GM19239 (cell line): Measurements from ENCODE around the gene SLC19A2.
A peak's percentile ranks its signal among the peaks of the same experiment; 100 is the strongest.
"Not testable (repeated sequence)": the region's sequence is repeated elsewhere in the genome, so short reads cannot be mapped to it uniquely, and the experiment has no call there.

Experiments
- DNase-seq: peaks from one replicate; pipeline ENCODE4 v3.0.0; 2011; ENCODE audit warnings: low spot score; ENCODE audit not compliant: insufficient read length
- FAIRE-seq: peaks from 2 replicates; lab custom pipeline; 2011; peaks lifted over from hg19 to GRCh38; lab: Jason Lieb, UNC

The SLC19A2 gene, protein sequence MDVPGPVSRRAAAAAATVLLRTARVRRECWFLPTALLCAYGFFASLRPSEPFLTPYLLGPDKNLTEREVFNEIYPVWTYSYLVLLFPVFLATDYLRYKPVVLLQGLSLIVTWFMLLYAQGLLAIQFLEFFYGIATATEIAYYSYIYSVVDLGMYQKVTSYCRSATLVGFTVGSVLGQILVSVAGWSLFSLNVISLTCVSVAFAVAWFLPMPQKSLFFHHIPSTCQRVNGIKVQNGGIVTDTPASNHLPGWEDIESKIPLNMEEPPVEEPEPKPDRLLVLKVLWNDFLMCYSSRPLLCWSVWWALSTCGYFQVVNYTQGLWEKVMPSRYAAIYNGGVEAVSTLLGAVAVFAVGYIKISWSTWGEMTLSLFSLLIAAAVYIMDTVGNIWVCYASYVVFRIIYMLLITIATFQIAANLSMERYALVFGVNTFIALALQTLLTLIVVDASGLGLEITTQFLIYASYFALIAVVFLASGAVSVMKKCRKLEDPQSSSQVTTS

DNA sequence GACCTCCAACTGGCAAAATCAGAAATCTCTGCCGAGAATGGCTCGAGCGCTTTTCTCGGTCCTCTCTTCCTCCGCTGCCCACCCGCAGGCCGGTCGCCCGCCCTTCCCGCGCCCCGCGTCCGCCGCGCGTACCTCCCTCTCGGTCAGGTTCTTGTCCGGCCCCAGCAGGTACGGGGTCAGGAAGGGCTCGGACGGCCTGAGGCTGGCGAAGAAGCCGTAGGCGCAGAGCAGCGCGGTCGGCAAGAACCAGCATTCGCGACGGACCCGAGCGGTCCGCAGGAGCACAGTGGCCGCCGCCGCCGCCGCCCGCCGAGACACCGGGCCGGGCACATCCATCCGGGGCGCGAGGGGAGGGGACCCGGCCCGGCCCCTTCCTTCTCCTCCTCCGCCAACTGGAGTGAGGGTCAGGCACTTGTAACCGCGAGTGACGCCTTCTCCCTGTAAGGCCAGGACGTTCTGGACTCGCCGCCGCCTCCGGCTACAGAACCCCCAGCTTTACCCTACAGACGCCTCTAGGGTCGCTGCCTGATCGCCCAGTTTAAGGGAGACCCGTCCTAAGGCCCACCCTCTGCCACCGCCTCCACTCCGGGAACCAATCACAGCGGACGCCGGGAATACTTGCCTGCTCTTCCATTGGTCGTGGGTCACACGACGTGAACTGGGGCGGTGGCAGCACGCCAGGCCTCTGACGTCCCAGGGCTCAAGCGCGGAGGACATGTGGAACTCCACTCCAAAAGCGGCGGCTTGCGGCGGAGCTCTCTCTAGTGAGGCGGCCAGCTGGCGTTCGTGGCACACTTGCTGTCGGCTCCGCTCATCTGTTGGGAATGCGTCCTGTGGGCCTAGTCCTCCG lies at the start of gene SLC19A2:
TSS of gene SLC19A2 (minus strand) at position 514 of the 850 bp plus-strand sequence. CDS start at position 336, 178 bp downstream.
- DNase-seq (peak; percentile 89), FAIRE-seq (peak; percentile 96)

DNA sequence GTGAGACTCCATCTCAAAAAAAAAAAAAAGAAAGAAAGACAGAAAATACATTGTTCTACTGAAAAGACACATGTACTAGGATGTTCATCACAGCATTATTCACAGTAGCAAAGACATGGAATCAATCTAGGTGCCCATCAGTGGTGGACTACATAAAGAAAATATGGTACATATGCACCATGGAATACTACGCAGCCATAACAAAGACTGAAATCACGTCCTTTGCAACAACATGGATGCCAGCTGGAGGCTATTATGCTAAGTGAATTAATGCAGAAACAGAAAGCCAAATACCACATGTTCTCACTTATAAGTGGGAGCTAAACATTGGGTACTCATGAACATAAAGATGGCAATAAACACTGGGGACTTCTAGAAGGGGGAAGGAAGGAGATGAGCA lies 48.9 kb upstream of the SLC19A2 start:
- FAIRE-seq (no peak), DNase-seq (no peak)

DNA sequence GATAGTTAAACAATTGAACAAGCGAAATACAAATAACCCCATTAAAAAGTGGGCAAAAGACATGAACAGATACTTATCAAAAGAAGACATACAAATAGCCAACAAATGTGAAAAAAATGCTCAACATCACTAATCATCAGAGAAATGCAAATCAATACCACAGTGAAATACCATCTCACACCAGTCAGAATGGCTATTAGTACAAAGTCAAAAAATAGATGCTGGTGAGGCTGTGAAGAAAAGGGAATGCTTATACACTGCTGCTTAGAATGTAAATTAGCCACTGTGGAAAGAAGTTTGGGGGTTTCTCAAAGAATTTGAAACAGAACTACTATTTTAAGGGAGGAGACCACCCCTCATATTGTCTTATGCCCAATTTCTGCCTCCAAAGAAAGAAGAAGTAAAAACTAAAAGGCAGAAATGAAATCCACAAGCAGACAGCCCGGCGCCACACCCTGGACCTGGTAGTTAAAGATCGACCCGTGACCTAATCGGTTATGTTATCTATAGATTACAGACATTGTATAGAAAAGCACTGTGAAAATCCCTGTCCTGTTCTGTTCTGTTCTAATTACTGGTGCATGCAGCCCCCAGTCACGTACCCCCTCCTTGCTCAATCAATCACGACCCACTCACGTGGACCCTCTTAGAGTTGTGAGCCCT lies 47.9 kb upstream of the SLC19A2 start:
- FAIRE-seq, DNase-seq: not testable (repeated sequence)

DNA sequence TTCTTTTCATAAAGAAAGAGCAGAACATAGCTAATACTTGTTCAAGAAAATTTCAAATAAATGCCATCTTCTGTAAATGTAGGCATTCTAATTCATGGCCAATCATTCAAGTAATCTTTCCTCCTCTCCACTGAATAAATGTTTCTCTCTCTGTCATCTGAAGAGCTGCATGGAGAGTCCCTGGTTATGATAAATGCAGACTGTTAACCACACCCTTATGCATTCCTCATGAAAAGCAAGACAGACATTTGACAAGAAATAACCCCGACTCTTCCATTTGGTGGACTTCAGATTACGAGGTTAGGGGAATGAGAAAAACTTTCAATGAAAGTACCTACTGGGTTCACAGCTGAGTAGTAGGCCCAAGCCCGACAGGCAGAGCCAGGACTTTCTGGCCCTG lies 44.7 kb upstream of the SLC19A2 start:
- no peak for FAIRE-seq
- no peak for DNase-seq

DNA sequence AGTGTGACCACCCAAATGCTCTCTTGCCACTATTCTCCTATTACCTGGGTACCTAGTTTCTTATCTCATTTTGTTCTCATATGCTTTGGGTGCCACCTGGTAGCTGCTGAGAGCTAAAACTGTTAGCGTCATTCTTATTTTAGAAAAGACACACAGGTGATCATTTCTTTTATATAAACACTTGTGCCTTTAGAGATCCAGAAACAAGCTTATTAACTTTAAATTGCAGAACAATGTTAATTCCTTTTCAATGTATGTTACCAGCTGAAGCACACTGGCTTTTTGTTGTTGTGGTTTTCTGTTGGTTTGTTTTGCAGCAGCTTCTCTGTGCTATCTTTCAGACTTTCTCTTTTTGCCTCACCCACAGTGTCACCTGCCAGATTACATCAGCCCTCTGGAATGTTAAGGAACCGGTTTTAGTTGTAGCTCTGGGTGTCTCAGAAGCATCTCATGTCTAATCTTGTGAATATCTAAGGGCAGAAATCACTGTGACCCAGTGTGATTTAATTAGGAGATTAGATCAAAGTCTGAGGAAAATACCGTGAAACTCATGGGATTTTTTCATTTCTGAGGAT lies 43.4 kb upstream of the SLC19A2 start:
- DNase-seq, result no peak

DNA sequence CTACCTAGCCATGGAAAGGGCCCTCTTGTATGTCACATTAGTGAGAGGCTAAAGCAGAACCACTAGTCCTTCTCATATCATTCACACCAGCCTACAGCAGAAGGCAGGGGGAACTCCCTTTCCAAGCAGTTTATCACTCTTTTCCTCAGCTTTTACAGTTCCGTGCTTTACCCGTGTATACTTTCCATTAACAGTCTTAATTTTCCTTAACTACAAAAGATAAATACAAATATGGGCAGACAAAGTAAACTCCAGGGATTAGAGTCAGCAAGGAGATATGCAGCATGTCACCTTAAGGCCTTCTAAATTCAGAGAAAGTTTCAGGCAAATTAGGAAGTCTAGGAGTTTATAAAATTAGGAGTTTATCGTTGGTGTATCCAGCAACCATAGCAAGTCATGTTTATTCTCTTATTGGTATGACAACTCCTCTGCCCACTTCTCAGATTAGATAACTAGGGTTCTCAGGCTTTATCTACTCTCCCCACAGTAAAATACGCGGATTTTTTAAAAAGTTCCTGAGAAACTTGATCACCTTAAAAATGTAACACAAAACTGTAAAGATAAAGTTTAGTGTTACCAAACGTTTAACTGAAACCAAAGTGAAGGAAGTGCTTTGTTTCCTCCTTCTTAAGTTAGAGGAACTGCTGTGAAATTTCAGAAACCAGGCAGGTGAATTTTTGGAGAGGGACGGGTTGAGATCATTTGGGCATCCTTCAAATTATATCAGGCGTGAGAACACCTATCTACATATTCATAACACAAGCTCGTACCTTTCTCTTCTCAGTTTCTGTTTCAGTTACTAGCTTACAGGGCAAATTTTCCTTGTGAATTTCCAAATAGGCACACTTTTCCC lies 42.7 kb upstream of the SLC19A2 start:
- no peak for DNase-seq

More for the DNA sequence above, 43.4 kb upstream of the SLC19A2 start:
- FAIRE-seq, result peak; percentile 76

DNA sequence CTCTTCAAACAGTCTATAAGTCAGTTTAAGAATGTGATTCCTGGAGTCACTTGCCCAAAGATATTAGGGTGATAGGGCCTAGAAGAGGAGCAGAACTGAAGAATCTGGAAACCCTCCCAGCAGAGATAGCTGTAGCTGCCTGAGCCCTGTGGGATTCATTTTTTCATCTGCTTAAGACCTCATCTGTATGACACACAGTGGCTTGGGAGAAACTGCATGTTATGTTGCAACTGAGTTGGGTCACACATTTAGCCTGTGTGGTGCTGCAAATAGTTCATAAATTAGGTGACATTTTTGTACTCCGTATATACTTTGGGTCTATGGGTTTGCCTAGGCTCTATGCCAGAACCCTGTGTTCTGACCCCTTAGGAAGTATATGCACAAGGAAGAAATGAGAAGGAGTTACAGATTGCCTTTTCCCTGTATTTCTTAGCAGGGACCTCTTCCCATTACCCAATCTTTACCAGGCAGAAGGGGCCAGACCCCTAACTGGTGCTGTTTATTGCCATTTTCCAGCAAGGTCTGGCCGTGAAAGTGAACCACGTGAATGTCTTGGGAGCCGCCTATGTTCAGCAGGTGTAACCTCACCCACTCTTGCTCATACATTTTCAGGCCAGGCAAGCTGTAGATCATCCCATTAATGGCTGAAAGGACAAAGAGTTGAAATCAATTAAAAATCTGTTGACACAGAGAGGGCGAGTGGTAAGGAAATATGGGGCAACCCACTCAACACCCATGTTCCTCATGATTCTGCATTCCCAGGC lies 41.9 kb upstream of the SLC19A2 start:
- FAIRE-seq (no peak), DNase-seq (no peak)

More for the DNA sequence above, 42.7 kb upstream of the SLC19A2 start:
- peak; percentile 78 for FAIRE-seq

DNA sequence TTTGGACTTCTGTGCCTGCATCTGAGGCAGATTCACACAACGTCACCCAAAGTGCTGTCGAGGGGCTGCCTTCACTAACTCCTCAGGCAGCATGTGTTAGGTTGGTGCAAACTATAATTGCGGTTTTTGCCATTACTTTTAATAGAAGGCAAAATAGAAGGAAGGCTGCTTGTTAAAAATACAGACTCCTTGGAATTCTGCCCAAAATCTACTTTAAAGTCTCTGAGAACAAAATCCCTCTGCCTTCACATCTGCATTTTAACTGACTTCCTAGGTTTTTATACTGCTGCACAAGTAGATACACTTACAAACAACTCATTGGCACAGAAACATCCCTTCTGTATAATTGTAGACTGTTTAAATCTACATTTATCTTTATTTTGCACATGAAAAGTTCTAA lies 41.3 kb upstream of the SLC19A2 start:
- DNase-seq (no peak), FAIRE-seq (no peak)

DNA sequence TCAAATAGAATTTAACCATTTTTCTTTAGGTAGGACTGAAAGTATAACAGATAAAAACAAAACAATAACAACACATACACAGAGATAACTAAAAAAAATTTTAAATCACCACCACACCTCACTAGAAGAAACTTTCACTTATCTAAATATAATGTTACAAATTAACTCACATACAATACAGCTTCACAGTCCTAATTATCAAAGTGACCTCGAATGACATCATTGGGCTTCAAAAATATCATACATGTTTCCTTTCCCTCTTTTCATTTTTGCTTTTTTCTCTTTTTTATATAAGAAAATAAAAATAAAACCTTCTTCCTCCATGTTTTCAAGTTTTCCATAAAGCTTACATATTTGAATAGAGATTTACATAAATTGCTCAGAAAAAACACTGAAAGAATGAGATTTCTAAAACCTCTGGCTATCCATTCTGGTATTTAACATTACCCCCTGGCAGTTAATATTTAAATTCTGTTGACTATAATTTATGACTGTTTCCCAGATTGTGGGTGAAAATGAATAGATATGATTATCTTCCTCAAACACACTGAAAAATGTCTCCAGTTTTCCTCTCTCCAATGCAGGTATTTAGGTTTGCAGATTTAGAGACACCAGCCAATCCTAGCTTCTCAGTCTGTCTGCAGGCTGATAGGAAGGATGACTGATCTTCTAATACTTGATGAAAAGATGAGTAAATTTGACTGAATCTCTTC lies 40.5 kb upstream of the SLC19A2 start:
- FAIRE-seq, result no peak
- DNase-seq, result no peak

DNA sequence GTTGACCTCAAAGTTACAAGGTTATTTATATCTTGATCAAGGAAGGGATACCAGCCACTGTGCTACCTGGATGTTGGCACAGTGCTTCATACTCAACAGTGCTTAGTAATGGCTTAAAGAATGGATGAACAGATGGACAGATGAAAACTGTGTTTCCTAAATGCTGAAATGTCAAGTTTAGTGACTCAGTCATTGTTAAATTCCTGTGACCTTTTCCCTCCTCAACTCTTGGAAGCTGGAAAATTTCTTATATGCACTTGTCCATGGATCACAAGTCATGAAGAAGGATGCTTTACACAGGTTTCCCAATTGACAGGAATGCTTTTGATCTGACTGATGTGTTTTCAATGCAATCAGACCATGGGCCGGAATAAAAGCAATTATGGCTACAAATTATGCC lies 39.6 kb upstream of the SLC19A2 start:
- no peak for FAIRE-seq
- no peak for DNase-seq

DNA sequence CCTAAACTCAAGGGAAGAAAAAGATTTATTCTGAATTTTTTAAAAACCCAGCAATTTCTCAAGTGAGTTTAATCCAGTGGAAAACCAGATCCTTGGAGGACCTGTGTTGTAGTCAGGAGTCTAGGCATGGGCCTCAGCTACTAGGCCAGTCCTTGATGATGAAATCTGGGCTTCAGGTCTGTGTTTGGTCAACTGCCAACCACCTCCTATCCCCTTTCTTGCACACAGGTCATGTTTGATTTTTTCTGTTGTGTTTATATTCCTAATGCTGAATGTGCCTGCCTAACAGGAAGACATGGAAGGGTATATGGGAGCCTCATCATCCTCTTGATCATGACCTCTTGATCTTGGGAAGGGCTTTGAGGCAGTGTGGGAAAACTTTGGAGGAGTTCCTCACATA lies 38.2 kb upstream of the SLC19A2 start:
- FAIRE-seq (no peak), DNase-seq (no peak)

DNA sequence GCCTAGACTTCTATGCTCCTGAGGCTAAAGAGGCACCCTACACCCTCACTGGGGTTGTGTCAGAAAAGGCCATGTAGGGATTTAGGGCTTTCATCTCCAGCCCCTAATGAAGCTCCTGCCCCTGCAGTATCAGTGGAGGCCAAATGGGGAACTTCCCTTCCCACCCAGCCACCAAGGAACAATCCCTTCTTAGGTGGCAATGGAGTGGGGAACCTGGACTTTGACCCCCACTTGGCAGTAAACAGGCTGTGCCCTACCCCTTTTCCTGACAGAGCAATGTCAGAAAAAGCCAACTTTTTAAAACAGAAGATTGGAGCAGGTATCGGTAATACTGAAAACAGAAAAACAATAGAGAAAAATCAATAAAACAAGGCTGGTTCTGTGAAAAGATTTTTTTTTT lies 35.5 kb upstream of the SLC19A2 start:
- FAIRE-seq (no peak), DNase-seq (no peak)

DNA sequence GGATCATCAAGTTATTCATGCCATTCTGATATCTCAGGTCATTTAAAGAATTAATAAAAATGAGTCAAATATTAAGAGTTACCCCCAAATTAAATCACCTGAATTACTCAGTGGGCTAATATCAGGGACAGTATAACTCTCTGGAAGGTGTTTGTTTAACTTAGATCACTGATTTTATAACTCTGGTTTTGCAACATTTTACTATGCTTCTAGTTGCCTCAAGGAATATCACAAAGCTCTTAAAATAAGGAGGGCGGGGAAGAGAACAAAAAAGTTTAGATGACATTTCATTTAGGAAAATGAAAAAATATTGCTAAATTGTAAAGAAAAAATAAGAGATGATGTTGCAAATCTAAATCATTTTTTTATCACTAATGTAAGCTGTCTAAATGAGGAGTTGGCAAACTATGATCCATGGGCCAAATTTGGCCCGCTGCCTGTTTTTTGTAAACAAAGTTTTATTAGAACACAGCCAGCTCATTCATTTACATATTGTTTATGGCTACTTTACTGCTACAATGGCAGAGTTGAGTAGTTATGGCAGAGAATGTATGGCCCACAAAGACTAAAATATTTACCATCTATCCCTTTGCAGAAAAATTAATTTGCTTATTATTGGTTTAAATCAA lies 31.9 kb upstream of the SLC19A2 start:
- DNase-seq, result no peak
- no peak for FAIRE-seq

DNA sequence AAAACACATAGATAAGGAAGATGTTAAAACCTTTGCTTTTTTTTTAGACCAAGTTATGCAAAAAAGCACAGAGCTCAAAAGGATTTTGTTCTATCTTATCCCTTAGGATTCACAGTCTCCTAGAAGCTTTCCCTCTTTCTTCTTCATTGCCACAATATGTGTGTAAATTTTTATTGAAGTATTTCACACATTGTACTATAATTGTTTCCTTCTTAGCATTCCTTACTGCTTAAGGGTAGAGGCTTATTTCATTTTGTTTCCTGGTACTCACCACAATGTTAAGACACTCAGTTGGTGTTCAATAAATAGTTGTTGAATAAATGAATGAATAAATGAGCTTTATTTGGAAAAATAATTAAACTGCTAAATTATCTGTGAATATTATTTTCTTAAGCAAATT lies 29.9 kb upstream of the SLC19A2 start:
- no peak for FAIRE-seq

DNA sequence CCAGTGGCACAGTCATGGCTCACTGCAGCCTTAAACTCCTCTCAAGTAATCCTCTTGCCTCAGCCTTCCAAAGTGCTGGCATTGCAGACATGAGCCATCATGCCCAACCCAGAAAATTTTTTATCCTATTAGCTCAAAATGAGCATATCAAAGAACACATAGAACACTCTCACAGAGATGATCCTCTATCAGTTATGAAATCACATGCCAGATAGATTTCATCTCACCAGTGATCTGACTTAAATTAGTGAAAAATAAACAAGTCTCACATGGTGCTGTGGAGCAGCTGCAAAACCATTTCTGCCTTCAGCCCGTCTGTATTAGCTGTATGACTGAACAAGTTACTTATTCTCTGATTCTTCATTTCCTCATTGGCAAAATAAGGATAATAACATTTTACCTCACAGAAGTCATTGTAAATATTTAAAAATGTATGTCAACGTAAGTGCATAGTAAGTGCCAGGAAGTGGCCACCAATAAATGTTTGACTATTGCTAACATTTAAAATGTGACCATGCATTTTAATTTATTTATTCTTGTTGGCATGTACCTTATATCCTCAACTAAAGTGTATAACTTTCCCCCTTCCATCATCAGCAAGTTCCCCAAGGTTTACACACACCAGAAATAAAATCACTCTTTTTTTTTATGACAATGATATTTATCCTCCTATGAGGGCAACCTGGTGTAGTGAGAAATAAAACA lies 29.0 kb upstream of the SLC19A2 start:
- DNase-seq, result no peak
- no peak for FAIRE-seq

More for the DNA sequence above, 29.9 kb upstream of the SLC19A2 start:
- no peak for DNase-seq

DNA sequence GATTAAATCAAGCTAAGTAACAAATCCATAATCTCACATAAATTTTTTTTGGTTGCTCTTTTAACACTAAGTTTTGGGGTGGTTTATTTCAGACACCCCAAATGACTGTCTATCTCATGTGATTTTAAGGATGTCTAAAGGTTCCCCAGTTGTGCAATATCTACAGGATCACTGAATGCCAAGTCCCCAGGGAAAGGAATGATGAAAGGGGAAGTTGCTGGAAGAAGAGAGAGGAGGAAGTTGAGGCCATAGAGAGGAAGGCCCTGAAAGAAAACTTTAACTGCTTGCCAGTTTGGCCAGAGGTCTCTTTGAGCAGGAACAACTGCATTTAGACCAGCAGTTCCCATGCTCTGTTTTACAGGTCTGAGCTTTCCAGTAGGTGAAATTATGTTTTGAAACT lies 27.5 kb upstream of the SLC19A2 start:
- no peak for DNase-seq
- no peak for FAIRE-seq
